GM12878 (cell line): ENCODE data around the gene AGBL4. TPM values are rescaled to one million over a fixed set of nuclear protein-coding genes. Genes with fewer than 3 reads are reported as not detected.

Source experiments
- ATAC-seq: fragments of 200-7000 bp; cut with Tn5 transposase; 3 replicates; pipeline ENCODE4 v1.9.1; 2020; ENCODE audit warnings: mild to moderate bottlenecking, moderate library complexity
- BruUV-seq: library from RNA; stranded (reverse); fragments of 400-500 nt; replicated peaks from 2 replicates; lab custom pipeline; 2021; lab: Mats Ljungman, UMichigan
- CTCF ChIA-PET: fragments of 300-600 bp; sonication (Branson Sonifier 250); formaldehyde crosslinking; extraction: SDS; loops from one replicate; lab custom pipeline; 2021; ENCODE audit warnings: inconsistent platforms; lab: Yijun Ruan, JAX
- POLR2A ChIA-PET: fragments of 350-600 bp; formaldehyde crosslinking; extraction: SDS; loops from one replicate; lab custom pipeline; 2021; ENCODE audit warnings: inconsistent platforms; lab: Charles Lee
- RAD21 ChIA-PET: fragments of 300-600 bp; sonication (Branson Sonifier 250); formaldehyde crosslinking; loops from one replicate; lab custom pipeline; 2023; ENCODE audit warnings: antibody characterized with exemption; ENCODE audit not compliant: unreplicated experiment; lab: Charles Lee
- SMC1A ChIA-PET: fragments of 300-600 bp; sonication (Branson Sonifier 250); formaldehyde crosslinking; loops from one replicate; lab custom pipeline; 2023; ENCODE audit not compliant: unreplicated experiment, uncharacterized antibody; lab: Charles Lee
- DNase-seq: peaks from one replicate; pipeline ENCODE4 v3.0.0-alpha.2; 2011; ENCODE audit warnings: low read depth, low spot score
- FAIRE-seq: peaks from 3 replicates; lab custom pipeline; 2011; peaks lifted over from hg19 to GRCh38; lab: Jason Lieb, UNC
- H2AFZ ChIP-seq: 2 replicates; pipeline ENCODE4 v1.6.0; 2011; ENCODE audit warnings: low read depth, low read length, control low read depth; ENCODE audit not compliant: control insufficient read depth
- H3K27ac ChIP-seq: 2 replicates; pipeline ENCODE4 v1.5.1; 2011; ENCODE audit warnings: control low read depth; ENCODE audit not compliant: control insufficient read depth, insufficient read depth
- H3K27me3 ChIP-seq, 2 experiments: replicated peaks in 1 of 2; 2 replicates each; pipeline versions ENCODE4 v1.6.0 to v1.6.1; 2011; ENCODE audit warnings: low read length in 1 of 2; ENCODE audit not compliant: control insufficient read depth in 2 of 2, insufficient read depth in 2 of 2
- H3K36me3 ChIP-seq, 2 experiments: 2 replicates each; pipeline ENCODE4 v1.5.1; 2011; ENCODE audit warnings: low read length in 1 of 2; ENCODE audit not compliant: control insufficient read depth in 2 of 2, insufficient read depth in 2 of 2
- H3K4me1 ChIP-seq: 2 replicates; pipeline ENCODE4 v1.6.1; 2011; ENCODE audit warnings: mild to moderate bottlenecking, low read length, moderate library complexity, mixed read lengths; ENCODE audit not compliant: control insufficient read depth, insufficient read depth
- H3K4me2 ChIP-seq: 2 replicates; pipeline ENCODE4 v1.6.0; 2011; ENCODE audit warnings: control low read depth; ENCODE audit not compliant: control insufficient read depth, insufficient read depth
- H3K4me3 ChIP-seq: fragments of 200-600 bp; sonication (generic); 2 replicates; pipeline ENCODE4 v1.5.1; 2016
- H3K79me2 ChIP-seq: 2 replicates; pipeline ENCODE4 v1.6.0; 2011; ENCODE audit warnings: low read length; ENCODE audit not compliant: control insufficient read depth, insufficient read depth
- H3K9ac ChIP-seq: 2 replicates; pipeline ENCODE4 v1.8.0; 2011; ENCODE audit warnings: low read length, control low read depth, mixed read lengths; ENCODE audit not compliant: control insufficient read depth, insufficient read depth
- H3K9me3 ChIP-seq: replicated peaks from 3 replicates; pipeline ENCODE4 v1.5.1; 2011; ENCODE audit warnings: mild to moderate bottlenecking, low read length; ENCODE audit not compliant: control insufficient read depth, insufficient read depth
- H4K20me1 ChIP-seq: 2 replicates; pipeline ENCODE4 v1.6.0; 2011; ENCODE audit not compliant: control insufficient read depth, insufficient read depth
- CHD1 ChIP-seq: IDR thresholded peaks from 2 replicates; pipeline ENCODE4 v1.6.1; 2012; ENCODE audit warnings: low read depth, low read length, improper control_type of control experiment
- ETV6 ChIP-seq, 2 experiments: fragments of 450-650 bp in 1 of 2; IDR thresholded peaks in 1 of 2; conservative IDR thresholded peaks in 1 of 2; 2 replicates each; pipeline ENCODE4 v1.6.1; 2014; ENCODE audit warnings: antibody characterized with exemption in 1 of 2, borderline replicate concordance in 1 of 2, low read depth in 1 of 2, mild to moderate bottlenecking in 1 of 2, moderate library complexity in 1 of 2
- HDAC2 ChIP-seq: fragments of 200-600 bp; sonication (generic); IDR thresholded peaks from 2 replicates; pipeline ENCODE4 v1.6.1; 2017
- MEF2B ChIP-seq: fragments of 450-650 bp; IDR thresholded peaks from 2 replicates; pipeline ENCODE4 v1.6.1; 2018; ENCODE audit warnings: mild to moderate bottlenecking, moderate library complexity; ENCODE audit not compliant: partially characterized antibody, poor library complexity, severe bottlenecking
- NBN ChIP-seq: fragments of 450-650 bp; IDR thresholded peaks from 2 replicates; pipeline ENCODE4 v1.6.1; 2016
- POLR2AphosphoS5 ChIP-seq: IDR thresholded peaks from 2 replicates; pipeline ENCODE4 v1.6.1; 2011; ENCODE audit warnings: mild to moderate bottlenecking, low read length, inconsistent platforms
- SMARCA5 ChIP-seq: fragments of 450-650 bp; IDR thresholded peaks from 2 replicates; pipeline ENCODE4 v1.6.1; 2017; ENCODE audit warnings: mild to moderate bottlenecking
- SREBF2 ChIP-seq: IDR thresholded peaks from 2 replicates; pipeline ENCODE4 v1.6.1; 2012; ENCODE audit warnings: mild to moderate bottlenecking, low read length
- WGBS: methylation state at CpG from one replicate; pipeline ENCODE4 v1.1.6; 2016; ENCODE audit warnings: low lambda C conversion rate; ENCODE audit not compliant: insufficient replicate concordance, insufficient coverage; ENCODE audit errors: missing lambda C conversion rate; 5-methylcytosine and 5-hydroxymethylcytosine counted together
- in situ Hi-C: fragments of 300-500 bp; cut with MboI; formaldehyde crosslinking; loops from 9 replicates; pipeline ENCODE4 v1.14.3; 2018; ENCODE audit warnings: mixed read lengths
- intact Hi-C: fragments of 100-400 bp; cut with micrococcal nuclease; formaldehyde crosslinking; loops from one replicate; pipeline ENCODE4 v1.14.2; 2022; ENCODE audit not compliant: unreplicated experiment
- polyA plus RNA-seq, 11 experiments: library from polyadenylated mRNA; depleted of rRNA in 4 of 11; unstranded in 6 of 11; stranded (reverse) in 5 of 11; fragments of >200 nt; fragmentation: Nextera tagmentation in 4 of 11; fragmentation: Illumina TruSeq in 1 of 11; extraction: Ambion mirVana in 4 of 11; extraction: Trizol in 1 of 11; gene quantifications; 1 replicate in 1 of 11; 2 replicates in 10 of 11; pipeline versions ENCODE4 v1.2.1 to v1.2.3, GENCODE V29; 2011 to 2016; ENCODE audit warnings: inconsistent platforms in 2 of 11, missing spikeins in 2 of 11, low read depth in 1 of 11
- total RNA-seq, 4 experiments: library from RNA; depleted of rRNA in 3 of 4; stranded (reverse); fragments of >200 nt in 3 of 4; fragmentation: Illumina TruSeq in 1 of 4; extraction: Trizol in 1 of 4; gene quantifications; 2 replicates each; pipeline versions ENCODE4 v1.2.1 to v1.2.3, GENCODE V29; 2013 to 2021
- TF ChIP-seq, protein P1 (sequence below): IDR thresholded peaks from 2 replicates; pipeline ENCODE4 v1.6.1; 2012; ENCODE audit warnings: improper control_type of control experiment, low read depth, low read length; ENCODE audit not compliant: insufficient replicate concordance
- TF ChIP-seq, protein P2 (sequence below): fragments of 450-650 bp; IDR thresholded peaks from 2 replicates; pipeline ENCODE4 v1.6.1; 2017; ENCODE audit warnings: borderline replicate concordance

The AGBL4 gene
- total and polyA plus RNA-seq, 10 of the 15 experiments (the other 5 are each of a cell fraction or from before 2014, with no cell fraction given), result 0.31 TPM; not detected in 9

DNA sequence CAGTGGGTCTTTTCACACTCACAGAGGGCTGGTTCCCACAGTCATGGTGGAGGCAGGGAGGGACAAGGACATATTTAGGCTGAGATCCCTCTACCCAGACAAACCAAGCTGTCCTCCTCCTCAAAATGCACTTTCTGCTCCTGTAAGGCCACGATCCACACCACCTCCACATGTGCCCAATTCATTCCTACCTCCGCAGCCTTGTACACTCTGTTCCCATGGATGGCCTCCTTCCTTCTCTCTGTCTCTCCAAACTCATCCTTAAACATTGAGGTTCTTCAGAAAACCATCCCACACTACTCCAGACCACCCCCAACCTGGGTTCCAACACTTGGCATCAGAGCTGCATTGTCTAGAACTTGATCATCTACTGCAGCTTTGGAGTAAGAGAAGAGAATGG lies 842.7 kb downstream of the AGBL4 start:
- TF ChIP-seq, protein P1, sequence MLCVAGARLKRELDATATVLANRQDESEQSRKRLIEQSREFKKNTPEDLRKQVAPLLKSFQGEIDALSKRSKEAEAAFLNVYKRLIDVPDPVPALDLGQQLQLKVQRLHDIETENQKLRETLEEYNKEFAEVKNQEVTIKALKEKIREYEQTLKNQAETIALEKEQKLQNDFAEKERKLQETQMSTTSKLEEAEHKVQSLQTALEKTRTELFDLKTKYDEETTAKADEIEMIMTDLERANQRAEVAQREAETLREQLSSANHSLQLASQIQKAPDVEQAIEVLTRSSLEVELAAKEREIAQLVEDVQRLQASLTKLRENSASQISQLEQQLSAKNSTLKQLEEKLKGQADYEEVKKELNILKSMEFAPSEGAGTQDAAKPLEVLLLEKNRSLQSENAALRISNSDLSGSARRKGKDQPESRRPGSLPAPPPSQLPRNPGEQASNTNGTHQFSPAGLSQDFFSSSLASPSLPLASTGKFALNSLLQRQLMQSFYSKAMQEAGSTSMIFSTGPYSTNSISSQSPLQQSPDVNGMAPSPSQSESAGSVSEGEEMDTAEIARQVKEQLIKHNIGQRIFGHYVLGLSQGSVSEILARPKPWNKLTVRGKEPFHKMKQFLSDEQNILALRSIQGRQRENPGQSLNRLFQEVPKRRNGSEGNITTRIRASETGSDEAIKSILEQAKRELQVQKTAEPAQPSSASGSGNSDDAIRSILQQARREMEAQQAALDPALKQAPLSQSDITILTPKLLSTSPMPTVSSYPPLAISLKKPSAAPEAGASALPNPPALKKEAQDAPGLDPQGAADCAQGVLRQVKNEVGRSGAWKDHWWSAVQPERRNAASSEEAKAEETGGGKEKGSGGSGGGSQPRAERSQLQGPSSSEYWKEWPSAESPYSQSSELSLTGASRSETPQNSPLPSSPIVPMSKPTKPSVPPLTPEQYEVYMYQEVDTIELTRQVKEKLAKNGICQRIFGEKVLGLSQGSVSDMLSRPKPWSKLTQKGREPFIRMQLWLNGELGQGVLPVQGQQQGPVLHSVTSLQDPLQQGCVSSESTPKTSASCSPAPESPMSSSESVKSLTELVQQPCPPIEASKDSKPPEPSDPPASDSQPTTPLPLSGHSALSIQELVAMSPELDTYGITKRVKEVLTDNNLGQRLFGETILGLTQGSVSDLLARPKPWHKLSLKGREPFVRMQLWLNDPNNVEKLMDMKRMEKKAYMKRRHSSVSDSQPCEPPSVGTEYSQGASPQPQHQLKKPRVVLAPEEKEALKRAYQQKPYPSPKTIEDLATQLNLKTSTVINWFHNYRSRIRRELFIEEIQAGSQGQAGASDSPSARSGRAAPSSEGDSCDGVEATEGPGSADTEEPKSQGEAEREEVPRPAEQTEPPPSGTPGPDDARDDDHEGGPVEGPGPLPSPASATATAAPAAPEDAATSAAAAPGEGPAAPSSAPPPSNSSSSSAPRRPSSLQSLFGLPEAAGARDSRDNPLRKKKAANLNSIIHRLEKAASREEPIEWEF, result no peak
- no peak for TF ChIP-seq SREBF2
- TF ChIP-seq ETV6 (conservative IDR thresholded peaks at IDR 0.05 in 1 of 2, IDR thresholded peaks at IDR 0.05 in 1 of 2; ENCODE audit: borderline replicate concordance in 1 of 2, low read depth in 1 of 2), result no peak
- TF ChIP-seq MEF2B, result no peak
- TF ChIP-seq, protein P2, sequence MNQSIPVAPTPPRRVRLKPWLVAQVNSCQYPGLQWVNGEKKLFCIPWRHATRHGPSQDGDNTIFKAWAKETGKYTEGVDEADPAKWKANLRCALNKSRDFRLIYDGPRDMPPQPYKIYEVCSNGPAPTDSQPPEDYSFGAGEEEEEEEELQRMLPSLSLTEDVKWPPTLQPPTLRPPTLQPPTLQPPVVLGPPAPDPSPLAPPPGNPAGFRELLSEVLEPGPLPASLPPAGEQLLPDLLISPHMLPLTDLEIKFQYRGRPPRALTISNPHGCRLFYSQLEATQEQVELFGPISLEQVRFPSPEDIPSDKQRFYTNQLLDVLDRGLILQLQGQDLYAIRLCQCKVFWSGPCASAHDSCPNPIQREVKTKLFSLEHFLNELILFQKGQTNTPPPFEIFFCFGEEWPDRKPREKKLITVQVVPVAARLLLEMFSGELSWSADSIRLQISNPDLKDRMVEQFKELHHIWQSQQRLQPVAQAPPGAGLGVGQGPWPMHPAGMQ, result no peak
- no peak for TF ChIP-seq CHD1
- TF ChIP-seq NBN, result no peak
- TF ChIP-seq HDAC2, result no peak
- TF ChIP-seq POLR2AphosphoS5, result no peak
- no peak for TF ChIP-seq SMARCA5
- POLR2A ChIA-PET, result no interaction called here
- in situ Hi-C loops, result no loop called here
- no peaks in the 10 kb centered on the region for H4K20me1 ChIP-seq
- H3K36me3 ChIP-seq, result no peaks in the 10 kb centered on the region
- ATAC-seq (no peak), FAIRE-seq (no peak), DNase-seq (no peak)
- CTCF ChIA-PET, result no interaction called here
- no peaks in the 10 kb centered on the region for H3K27me3 ChIP-seq
- 21% methylated on average over 2 of the region's 2 CpGs for WGBS
- no peak overlapping the region for H3K4me2 ChIP-seq
- H3K9ac ChIP-seq, result no peak overlapping the region
- intact Hi-C loops, result no loop called here
- H3K4me1 ChIP-seq, result no peaks in the 10 kb centered on the region
- H2AFZ ChIP-seq, result no peak overlapping the region
- H3K9me3 ChIP-seq, result no peaks in the 10 kb centered on the region
- BruUV-seq, result no TSS peak
- no peaks in the 10 kb centered on the region for H3K79me2 ChIP-seq
- H3K4me3 ChIP-seq, result no peak overlapping the region
- no peak overlapping the region for H3K27ac ChIP-seq
- RAD21 ChIA-PET, result no interaction called here
- SMC1A ChIA-PET, result no interaction called here
